OCI-LY3 (cell line): ENCODE results near the gene SNUPN.

ENCODE experiments used
- EZH2phosphoT487 ChIP-seq: fragments of 200-600 bp; shearing (Covaris generic); IDR thresholded peaks from 2 replicates; pipeline ENCODE4 v1.6.1; 2018; ENCODE audit warnings: antibody characterized with exemption, mixed run types, low read depth
- TF ChIP-seq, protein P1 (sequence below): fragments of 200-600, 300-600 bp; sonication (generic); IDR thresholded peaks from 2 replicates; pipeline ENCODE4 v1.5.1; 2014; ENCODE audit warnings: antibody characterized with exemption, low read length, low read depth

DNA sequence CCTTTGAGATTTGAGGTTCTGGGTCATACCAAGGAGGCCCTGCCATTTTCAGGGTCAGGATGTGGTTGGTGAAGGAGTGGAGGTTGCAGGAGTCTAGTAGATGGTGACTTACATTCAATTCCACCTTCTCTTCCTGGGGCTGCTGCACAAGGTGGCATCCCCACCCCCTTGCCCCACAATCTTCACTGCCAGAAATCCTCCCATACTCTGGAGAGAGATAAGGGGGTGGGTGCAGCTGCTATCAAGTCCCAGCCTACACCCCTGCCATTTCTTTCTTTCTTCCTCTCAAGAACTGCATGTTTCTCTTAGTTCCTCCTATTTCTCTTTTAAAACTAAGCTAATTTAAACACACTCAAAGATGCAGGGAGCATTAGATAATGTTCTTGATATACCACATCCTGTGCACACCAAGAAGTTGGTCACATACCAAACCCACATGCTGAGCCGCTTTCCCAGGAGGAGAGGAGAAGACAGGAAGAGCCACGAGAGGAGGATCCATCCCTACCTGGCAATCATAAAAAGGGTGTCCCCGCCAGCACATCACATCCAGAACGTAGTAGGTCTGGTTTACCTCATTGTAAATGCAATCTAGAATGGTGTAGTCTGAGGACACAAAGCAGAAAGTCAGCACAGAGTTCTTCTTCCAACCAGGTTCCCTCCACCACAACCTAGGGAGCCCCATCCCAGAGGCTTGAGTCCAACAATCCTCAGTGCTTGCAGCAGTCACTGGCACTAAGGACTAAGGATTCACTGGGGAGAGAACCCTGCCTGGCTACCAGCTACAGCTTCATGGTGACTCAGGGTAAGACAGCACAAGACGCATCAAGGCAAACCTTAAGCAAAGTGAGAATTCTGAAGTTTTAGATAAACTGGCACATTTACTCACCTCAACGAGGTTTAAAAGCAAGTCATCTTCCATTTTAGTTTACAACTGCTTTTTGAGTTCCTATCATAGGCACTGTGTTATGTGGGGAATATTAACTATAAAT is 18.5 kb downstream of the SNUPN start:
- TF ChIP-seq, protein P1, sequence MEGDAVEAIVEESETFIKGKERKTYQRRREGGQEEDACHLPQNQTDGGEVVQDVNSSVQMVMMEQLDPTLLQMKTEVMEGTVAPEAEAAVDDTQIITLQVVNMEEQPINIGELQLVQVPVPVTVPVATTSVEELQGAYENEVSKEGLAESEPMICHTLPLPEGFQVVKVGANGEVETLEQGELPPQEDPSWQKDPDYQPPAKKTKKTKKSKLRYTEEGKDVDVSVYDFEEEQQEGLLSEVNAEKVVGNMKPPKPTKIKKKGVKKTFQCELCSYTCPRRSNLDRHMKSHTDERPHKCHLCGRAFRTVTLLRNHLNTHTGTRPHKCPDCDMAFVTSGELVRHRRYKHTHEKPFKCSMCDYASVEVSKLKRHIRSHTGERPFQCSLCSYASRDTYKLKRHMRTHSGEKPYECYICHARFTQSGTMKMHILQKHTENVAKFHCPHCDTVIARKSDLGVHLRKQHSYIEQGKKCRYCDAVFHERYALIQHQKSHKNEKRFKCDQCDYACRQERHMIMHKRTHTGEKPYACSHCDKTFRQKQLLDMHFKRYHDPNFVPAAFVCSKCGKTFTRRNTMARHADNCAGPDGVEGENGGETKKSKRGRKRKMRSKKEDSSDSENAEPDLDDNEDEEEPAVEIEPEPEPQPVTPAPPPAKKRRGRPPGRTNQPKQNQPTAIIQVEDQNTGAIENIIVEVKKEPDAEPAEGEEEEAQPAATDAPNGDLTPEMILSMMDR, result no peak
- TF ChIP-seq EZH2phosphoT487, result no peak
